Measurements from ENCODE around the gene DUOX2.
"Not testable (repeated sequence)": the region's sequence is repeated elsewhere in the genome, so short reads cannot be mapped to it uniquely, and the experiment has no call there.

DNA sequence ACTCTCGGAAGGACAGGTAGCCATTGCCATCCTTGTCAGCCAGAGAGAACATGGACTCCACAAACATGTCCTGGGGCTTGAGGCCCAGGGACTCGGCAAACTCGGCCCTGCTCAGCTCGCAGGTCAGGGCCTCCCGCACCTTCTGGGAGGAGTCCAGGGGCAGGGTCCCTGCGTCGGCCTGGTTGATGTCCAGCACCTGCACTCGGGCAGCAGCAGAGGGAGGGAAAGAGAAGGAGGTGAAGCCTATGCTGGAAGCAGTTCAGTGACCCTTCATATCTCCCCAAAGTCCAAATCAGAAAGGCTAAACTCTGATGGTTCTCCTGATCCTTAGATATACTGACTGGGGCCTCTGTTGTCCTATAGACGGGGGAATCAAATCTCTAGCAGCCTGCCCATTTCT is 9.8 kb downstream of the DUOX2 start:
- TF ChIP-seq, protein P1, sequence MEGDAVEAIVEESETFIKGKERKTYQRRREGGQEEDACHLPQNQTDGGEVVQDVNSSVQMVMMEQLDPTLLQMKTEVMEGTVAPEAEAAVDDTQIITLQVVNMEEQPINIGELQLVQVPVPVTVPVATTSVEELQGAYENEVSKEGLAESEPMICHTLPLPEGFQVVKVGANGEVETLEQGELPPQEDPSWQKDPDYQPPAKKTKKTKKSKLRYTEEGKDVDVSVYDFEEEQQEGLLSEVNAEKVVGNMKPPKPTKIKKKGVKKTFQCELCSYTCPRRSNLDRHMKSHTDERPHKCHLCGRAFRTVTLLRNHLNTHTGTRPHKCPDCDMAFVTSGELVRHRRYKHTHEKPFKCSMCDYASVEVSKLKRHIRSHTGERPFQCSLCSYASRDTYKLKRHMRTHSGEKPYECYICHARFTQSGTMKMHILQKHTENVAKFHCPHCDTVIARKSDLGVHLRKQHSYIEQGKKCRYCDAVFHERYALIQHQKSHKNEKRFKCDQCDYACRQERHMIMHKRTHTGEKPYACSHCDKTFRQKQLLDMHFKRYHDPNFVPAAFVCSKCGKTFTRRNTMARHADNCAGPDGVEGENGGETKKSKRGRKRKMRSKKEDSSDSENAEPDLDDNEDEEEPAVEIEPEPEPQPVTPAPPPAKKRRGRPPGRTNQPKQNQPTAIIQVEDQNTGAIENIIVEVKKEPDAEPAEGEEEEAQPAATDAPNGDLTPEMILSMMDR (IDR thresholded peaks at IDR 0.05), result not testable (repeated sequence)
- not testable (repeated sequence) for TF ChIP-seq POLR2AphosphoS5, TCF7L2 (IDR thresholded peaks at IDR 0.05; ENCODE audit: low read depth, low read length)
- TF ChIP-seq, protein P2, sequence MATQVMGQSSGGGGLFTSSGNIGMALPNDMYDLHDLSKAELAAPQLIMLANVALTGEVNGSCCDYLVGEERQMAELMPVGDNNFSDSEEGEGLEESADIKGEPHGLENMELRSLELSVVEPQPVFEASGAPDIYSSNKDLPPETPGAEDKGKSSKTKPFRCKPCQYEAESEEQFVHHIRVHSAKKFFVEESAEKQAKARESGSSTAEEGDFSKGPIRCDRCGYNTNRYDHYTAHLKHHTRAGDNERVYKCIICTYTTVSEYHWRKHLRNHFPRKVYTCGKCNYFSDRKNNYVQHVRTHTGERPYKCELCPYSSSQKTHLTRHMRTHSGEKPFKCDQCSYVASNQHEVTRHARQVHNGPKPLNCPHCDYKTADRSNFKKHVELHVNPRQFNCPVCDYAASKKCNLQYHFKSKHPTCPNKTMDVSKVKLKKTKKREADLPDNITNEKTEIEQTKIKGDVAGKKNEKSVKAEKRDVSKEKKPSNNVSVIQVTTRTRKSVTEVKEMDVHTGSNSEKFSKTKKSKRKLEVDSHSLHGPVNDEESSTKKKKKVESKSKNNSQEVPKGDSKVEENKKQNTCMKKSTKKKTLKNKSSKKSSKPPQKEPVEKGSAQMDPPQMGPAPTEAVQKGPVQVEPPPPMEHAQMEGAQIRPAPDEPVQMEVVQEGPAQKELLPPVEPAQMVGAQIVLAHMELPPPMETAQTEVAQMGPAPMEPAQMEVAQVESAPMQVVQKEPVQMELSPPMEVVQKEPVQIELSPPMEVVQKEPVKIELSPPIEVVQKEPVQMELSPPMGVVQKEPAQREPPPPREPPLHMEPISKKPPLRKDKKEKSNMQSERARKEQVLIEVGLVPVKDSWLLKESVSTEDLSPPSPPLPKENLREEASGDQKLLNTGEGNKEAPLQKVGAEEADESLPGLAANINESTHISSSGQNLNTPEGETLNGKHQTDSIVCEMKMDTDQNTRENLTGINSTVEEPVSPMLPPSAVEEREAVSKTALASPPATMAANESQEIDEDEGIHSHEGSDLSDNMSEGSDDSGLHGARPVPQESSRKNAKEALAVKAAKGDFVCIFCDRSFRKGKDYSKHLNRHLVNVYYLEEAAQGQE (IDR thresholded peaks at IDR 0.05; ENCODE audit: insufficient read depth in 1 of 2, low read depth in 2 of 2, low read length in 1 of 2), result not testable (repeated sequence)

Measured in Panc1 (cell line).